ENCODE data around the gene SARS1.

SARS1 gene

DNA sequence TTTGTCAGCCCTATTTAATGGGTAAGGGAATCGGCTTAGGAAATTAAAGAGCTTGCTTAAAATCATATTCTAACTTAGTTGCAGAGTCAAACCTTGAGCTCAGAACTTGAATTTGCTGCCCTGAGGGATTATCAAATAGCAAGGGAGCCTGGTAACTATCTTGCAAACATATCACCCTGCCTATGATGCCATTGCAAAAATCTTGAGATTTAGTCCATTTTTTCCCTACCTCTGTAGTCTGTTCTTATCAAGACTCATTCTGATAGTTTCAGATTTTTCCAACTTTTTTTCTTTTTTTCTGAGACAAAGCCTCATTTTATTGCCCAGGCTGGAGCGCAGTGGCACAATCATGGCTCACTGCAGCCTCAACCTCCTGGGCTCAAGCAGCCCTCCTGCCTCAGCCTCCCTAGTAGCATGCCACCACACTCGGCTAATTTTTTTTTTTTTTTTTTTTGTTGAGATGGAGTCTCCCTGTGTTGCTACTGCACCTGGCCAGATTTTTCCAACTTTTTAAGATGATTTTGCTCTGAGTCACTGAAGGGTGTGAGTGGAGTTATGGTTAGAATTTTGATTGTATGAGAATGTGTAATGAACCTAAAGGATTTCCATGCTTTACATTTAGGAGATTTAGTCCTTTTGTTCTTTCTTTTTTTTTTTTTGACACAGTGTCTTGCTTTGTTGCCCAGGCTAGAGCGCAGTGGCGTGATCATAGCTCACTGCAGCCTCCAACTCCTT lies 12.2 kb downstream of the SARS1 start:
- DNase-seq: no peak

GRCh38 chr1:109228167-109228566 lies 14.4 kb downstream of the SARS1 start:
- DNase-seq: no peak

DNA sequence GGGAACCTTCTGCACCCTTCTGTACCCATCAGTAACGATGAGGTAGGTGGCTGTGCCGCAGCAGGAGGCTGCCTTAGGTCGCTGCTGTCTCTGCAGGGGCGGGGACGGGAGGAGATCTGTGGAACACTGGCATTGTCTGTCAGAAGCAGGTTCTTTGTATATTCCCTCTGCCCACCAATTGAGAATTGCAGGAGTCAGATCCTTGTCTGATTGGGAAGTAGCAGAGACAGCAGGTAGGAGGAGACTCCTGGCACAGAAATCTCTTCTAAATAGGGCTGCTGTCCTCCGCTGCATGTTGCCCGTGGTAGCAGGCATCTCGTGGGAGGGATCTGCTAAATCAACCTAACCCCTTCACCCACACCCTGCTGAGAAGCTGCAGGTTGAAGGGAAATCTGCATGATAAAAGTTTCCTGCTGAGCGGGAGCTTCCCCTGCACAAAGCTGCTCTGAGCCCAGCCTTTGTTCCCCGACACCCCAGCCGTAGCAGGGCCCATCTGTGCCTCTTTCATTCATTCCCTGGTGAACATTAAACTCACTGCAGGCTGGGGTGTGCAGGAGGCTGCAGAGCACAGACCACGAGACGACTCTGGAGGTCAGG lies 15.9 kb downstream of the SARS1 start:
- DNase-seq: peak in 44 of 56 donors; percentile 26 to 95 (median 75)

DNA sequence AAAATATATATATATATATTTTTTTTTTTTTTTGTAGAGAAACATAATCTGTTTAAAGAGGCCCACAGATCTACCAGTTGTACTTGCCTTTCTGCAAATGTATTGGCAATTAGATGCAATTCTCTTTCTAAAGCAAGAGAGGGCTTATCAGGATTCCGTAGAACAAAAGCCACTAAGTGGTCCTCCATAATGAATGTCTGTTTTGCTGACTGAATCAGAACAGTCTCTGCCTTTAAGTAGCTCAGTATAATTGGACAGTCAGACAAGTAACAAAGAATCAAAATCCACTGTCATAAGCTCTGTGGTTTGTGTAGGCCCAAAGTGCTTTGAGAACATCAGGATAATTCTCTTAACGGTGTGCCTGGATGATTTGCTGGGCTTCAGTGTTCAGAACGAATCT lies 17.3 kb downstream of the SARS1 start:
- no peak for DNase-seq

GRCh38 chr1:109235137-109235536 lies 21.4 kb downstream of the SARS1 start:
- no peak for DNase-seq

- no peak for DNase-seq
These were observed 23.8 kb downstream of the SARS1 start for GRCh38 chr1:109237512-109237911.

- DNase-seq: no peak
These were observed 24.7 kb downstream of the SARS1 start for GRCh38 chr1:109238382-109238781.

- DNase-seq: no peak
These were observed 25.3 kb downstream of the SARS1 start for GRCh38 chr1:109239047-109239408.

DNA sequence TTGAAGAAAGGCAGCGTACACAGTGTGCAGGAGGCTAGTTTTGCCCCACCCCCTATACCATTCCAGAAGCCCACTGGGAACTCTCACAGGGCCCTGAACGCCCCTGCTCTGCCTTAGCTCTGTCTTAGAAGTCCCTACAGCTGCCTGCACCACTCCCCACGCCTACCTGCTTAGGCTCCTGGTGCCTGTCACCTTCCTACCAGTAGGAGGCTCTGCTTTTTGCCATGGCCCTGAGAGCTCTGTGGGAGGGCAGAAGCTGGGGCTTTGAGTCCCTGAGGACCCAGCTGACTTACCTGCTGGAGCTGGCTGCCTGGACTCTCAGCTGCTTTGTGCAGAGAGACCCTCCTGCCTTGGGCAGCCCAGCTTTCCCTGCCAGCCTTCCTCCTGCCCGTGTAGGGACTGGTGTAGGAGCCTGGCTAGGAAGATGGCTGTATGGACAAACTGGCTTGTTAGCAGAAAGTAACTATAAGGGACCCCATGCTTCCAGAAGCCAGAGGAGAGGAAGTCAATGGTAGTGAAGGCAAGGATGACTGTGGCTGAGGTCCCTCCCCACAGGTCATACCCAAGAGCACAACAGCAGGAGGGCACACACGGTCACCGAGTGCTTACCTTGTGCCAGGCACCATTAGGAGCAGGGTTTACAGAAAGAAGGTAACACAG lies 25.8 kb downstream of the SARS1 start:
- DNase-seq: peak in 3 of 56 donors; percentile 26 to 42 (median 30)

- peak in 27 of 56 donors; percentile 26 to 82 (median 44) for DNase-seq
These were observed 26.7 kb downstream of the SARS1 start for GRCh38 chr1:109240158-109241152.

- DNase-seq: no peak
These were observed 27.6 kb downstream of the SARS1 start for GRCh38 chr1:109241344-109241743.

DNA sequence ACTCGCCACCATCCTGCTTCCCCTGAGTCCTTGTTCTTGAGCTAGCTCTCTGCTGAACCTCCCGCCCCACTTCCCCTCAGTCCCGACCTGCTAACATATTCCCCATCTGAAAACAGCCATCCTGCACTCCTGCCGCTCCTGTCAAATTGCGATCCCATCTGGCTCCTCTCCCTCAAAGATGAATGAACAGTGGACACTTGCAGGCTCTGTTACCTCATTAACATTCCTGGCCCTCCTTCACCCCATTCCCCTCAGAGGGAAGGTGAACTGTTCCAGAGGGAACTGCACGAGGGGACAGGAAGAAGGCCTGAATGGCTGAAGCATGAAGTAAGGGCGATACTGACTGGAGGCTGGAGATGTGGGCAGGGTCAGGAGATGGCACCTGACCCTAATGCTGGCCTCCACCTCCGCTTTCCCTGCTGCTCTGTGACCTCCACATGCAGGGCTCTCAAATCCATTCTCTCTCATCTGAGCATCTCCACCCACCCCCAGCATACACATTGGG lies 28.2 kb downstream of the SARS1 start:
- DNase-seq: peak in 2 of 56 donors; percentile 23 to 29

DNA sequence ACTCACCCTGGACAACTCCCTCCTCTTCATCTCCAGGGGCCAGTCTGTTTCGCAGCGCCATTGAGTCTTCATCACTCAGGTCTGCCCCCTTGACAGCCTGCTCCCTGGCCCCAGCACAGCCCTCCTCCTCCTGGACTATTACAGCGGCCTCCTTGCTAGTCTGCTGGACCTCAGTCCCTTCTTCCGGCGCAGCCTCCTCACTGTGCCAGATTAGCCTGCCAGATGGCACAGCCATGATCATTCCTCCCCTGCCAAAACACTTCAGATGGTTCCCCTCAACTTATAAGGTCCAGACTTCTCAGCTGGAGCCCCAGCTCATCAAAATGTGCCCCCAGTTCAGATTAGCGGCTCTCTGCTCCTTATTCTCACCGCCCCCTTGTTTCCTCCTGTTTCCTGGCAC lies 28.7 kb downstream of the SARS1 start:
- peak in 5 of 56 donors; percentile 25 to 43 (median 42) for DNase-seq

DNA sequence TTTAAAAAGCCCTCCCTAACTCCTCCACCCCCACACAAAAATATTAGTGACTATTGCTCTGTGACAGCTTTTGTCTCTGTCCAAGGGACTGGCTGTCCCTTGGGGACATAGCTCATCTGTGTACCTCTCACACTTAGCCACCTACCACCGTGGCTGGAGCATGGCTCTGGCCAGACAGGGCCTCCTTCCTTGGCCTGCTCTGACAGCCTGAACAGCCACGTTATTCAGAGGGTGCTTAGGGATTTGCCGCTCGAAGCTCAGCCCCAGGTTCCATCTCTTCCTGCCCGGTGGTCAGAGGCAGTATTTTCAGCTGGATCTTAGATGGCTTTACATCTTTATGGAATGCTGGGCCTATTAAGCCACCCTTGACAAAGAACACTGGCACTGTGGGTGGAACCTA lies 29.5 kb downstream of the SARS1 start:
- DNase-seq: no peak

- no peak for DNase-seq
These were observed 30.3 kb downstream of the SARS1 start for GRCh38 chr1:109243860-109244552.

DNA sequence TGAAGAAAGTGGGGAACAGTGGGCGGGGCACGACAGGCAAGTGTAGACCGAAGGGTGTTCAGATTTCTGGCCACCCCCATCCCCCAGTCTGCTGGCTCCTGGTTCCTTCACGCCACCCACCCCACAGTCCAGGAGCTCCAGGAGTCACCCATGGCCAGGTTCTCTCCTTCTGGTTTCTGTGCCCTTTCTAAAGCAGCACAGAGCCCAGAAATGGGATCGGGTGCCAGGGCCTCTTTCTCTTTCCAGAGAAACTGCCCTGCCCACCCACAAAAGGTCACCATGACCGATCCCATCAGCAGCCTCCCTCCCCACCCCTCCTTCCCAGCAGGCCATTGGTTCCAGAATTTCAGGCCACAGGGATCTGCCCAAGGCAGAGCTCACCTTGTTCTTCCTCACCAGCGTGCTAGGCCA lies 32.4 kb downstream of the SARS1 start:
- no peak for DNase-seq

DNA sequence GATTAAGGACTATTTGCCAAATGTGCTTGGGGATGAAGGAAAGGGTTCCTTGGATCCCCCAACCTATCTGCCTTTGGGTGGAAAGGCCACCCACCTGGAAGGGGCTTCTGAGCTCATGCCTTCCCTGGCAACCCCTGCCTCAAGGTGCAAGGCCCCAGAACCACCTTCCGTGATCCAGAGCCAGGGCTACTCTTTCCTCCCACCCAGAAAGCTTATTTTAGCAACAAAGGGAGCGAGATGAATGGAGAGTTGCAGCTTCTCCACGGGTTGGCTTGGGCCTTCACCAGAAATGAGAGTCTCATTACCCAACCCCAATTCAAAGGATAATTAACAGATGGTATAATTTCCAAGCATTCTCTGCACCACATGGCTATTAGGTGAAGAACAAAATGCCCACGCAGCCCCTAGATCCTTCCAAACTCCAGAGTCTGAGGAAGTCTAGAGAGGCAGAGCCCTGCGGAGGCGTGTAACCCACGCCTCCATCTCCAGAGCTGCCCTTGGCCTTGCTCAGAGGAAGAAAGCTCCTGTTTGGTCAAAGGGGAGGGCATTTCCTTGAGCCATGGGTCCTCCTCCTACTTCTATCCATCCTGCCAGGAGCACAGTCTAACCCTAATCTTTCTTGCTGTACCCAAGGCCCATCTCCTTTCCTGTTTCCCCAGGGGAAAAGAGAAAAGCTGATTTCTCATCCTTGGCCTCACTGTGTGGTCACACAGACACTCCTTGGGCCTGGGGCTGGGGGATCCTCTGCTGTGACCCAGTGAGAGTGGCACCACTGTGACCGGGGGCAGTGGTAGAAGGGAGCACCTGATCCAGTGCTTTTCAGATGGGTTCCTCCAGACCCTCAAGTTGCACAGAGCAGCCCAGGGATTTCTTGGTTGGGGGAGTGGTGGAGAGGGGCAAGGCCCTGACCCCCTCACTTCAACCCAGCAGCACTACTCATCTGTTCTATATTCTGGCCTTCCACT lies 34.0 kb downstream of the SARS1 start:
- no peak for DNase-seq

GRCh38 chr1:109248444-109248796 lies 34.7 kb downstream of the SARS1 start:
- no peak for DNase-seq

Measured in nucleus accumbens (tissue), 56 donors.